LNCAP (cell line): ENCODE data around the gene CADM4.

Experiments used
- CTCF ChIP-seq: fragments of 450-650 bp; IDR thresholded peaks from 2 replicates; pipeline ENCODE4 v1.5.1; 2017; ENCODE audit warnings: mild to moderate bottlenecking

The CADM4 gene

GRCh38 chr19:43639519-43640423 is at the start of gene CADM4:
Gene CADM4 (minus strand): TSS chr19:43639850. CDS start chr19:43639790, 60 bp downstream.
- TF ChIP-seq CTCF, result no peak

- no peak for TF ChIP-seq CTCF
Measured at GRCh38 chr19:43688059-43688701, 48.5 kb upstream of the CADM4 start.

GRCh38 chr19:43687660-43687997 is 48.0 kb upstream of the CADM4 start:
- TF ChIP-seq CTCF, result no peak

GRCh38 chr19:43684326-43684725 is 44.7 kb upstream of the CADM4 start:
- TF ChIP-seq CTCF, result no peak

- TF ChIP-seq CTCF, result no peak
Measured at GRCh38 chr19:43683905-43684304, 44.3 kb upstream of the CADM4 start.

GRCh38 chr19:43682824-43683661 is 43.4 kb upstream of the CADM4 start:
- TF ChIP-seq CTCF, result no peak

- no peak for TF ChIP-seq CTCF
Measured at GRCh38 chr19:43681821-43682220, 42.2 kb upstream of the CADM4 start.
